ENCODE results near the gene TMEM39B.

The TMEM39B gene

DNA sequence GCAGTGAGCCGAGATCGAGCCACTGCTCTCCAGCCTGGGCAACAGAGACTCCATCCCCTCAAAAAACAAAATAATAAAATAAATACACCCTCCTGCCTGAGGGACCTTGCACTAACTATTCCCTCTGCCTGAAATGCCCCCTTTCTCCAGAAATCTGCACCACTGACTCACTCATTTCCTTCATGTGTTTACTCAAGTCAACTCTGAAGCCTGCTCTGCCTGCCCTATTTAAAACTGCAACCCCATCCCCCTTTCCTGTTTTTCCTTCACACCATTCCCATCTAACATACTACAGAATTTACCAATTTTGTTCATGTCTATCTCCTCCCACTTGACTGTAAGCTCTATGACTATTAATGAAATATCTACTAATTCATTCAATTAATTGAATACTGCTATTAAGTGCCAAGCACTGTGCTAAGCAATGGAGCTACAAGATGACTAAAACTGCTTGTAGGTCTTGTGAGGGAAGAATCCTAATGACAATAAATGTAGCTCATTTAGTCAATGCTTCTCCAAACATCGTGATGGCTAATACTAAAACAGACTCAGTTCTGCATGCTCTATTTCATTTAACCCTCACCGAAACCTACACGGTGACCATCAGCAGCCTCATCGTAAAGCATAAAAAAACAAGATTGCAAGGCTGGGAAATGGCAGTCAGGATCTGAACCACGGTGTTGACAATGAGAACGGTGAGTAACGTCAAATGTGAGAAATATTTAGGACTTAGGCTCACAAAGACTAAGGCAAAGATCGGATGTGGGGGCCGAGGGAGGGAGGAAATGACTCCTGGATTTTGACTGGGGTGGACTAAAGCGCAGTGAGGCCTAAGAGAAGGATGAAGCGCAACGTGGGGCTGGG lies 749 bp upstream of the TMEM39B start:
- no peak overlapping the region for H2AK5ac ChIP-seq (ENCODE audit: low read length, severe bottlenecking)
- WGBS, result 20% methylated on average over 14 of the region's 14 CpGs

DNA sequence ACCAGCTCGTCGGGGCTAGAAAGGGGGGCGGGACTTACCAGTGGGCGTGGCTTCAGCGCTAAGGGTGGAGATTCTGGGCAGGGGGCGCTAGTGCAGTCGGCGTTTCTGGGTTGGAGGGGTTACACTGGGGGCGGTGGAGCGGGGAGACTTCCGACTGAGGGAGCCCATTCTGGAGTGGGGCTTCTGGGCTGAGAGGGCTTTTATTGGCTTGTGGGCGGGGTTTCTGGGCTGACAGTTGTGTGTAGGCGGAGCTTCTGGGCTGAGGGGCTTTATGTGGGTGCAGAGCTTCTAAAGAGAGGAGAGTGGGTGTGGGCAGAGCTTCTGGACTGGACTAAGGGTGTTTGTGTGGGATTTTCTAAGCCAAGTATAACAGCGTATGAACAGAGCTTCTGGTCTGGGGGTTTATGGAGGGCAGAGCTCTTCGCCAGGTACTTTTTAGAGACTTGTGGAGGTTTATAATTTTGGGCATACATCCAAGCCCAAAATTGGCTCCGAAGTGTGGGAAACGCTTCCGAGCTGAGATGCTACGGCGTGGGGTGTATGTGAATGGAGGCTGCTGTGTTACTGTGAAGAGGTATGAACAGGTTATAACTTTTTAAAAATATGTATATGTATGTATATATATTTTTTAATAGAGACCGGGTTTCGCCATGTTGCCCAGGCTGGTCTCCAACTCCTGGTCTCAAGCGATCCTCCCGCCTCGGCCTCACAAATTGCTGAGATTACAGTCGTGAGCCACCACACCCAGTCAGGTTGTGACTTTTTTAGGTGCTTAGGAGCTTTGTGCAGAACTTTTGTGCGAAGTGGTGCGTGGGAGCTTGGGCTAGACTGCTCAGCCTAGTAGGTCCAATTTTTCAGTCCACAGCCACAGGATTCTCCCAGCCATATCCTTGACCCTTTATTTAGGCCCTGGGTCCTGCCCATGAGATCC lies 825 bp downstream of the TMEM39B start:
- H2AFZ ChIP-seq (ENCODE audit: low read depth, low read length), result no peak overlapping the region
- H3K27ac ChIP-seq (ENCODE audit: low read length, poor library complexity, severe bottlenecking), result peak overlapping the region; percentile 65
- peaks cover 27% of the 10 kb centered on the region for H3K79me1 ChIP-seq (replicated peaks; ENCODE audit: low read length, poor library complexity, severe bottlenecking)
- peak overlapping the region; percentile 86 for H2BK15ac ChIP-seq (ENCODE audit: low read depth, poor library complexity, severe bottlenecking)
- peak overlapping the region; percentile 69 for H3K4me2 ChIP-seq (ENCODE audit: low read length, poor library complexity, severe bottlenecking)
- H4K8ac ChIP-seq (ENCODE audit: low read length), result no peak overlapping the region
- H3K27me3 ChIP-seq (ENCODE audit: control insufficient read depth in 1 of 2, insufficient read depth in 1 of 2, low read length in 2 of 2), result no peaks in the 10 kb centered on the region
- H3K9ac ChIP-seq (ENCODE audit: low read length), result peak overlapping the region; percentile 92
- H3K4me1 ChIP-seq (ENCODE audit: control insufficient read depth, insufficient read depth, low read depth, low read length), result peaks cover 12% of the 10 kb centered on the region
- no peak overlapping the region for H3K4ac ChIP-seq (ENCODE audit: low read depth in 1 of 2, low read length in 2 of 2)
- H3K14ac ChIP-seq (ENCODE audit: low read length in 2 of 2), result no peak overlapping the region
- H3K36me3 ChIP-seq (ENCODE audit: control insufficient read depth in 1 of 2, insufficient read depth in 2 of 2, low read depth in 1 of 2, low read length in 2 of 2), result peaks cover 25 to 38% of the 10 kb centered on the region in 2 experiments
- H3K18ac ChIP-seq (ENCODE audit: low read depth in 1 of 2, low read length in 2 of 2), result peak overlapping the region; percentile 48 to 79
- 47% methylated on average over 27 of the region's 28 CpGs for WGBS
- peak overlapping the region; percentile 75 for H2BK120ac ChIP-seq (ENCODE audit: low read depth, low read length)
- H3K23ac ChIP-seq (ENCODE audit: low read length in 2 of 2), result no peak overlapping the region
- H2BK12ac ChIP-seq (ENCODE audit: low read length in 2 of 2), result no peak overlapping the region
- peak overlapping the region; percentile 83 to 92 for H3K4me3 ChIP-seq (ENCODE audit: insufficient read depth in 1 of 2, low read depth in 1 of 2, low read length in 2 of 2)
- H2BK5ac ChIP-seq (ENCODE audit: low read depth, low read length, poor library complexity, severe bottlenecking), result no peak overlapping the region
- no peak for DNase-seq
- no peak overlapping the region for H4K91ac ChIP-seq (ENCODE audit: low read length)
- H2AK5ac ChIP-seq (ENCODE audit: low read length, severe bottlenecking), result peak overlapping the region; percentile 12
- H3K9me3 ChIP-seq (ENCODE audit: control insufficient read depth, low read length), result no peaks in the 10 kb centered on the region

More for the DNA sequence above, 749 bp upstream of the TMEM39B start:
- H4K91ac ChIP-seq (ENCODE audit: low read length), result peak overlapping the region; percentile 98
- peaks cover 12 to 22% of the 10 kb centered on the region in 2 experiments for H3K36me3 ChIP-seq (ENCODE audit: control insufficient read depth in 1 of 2, insufficient read depth in 2 of 2, low read depth in 1 of 2, low read length in 2 of 2)
- H3K4ac ChIP-seq (ENCODE audit: low read depth in 1 of 2, low read length in 2 of 2), result peak overlapping the region; percentile 35 to 71
- peaks cover 14% of the 10 kb centered on the region for H3K4me1 ChIP-seq (ENCODE audit: control insufficient read depth, insufficient read depth, low read depth, low read length)
- peak overlapping the region; percentile 83 to 92 for H3K4me3 ChIP-seq (ENCODE audit: insufficient read depth in 1 of 2, low read depth in 1 of 2, low read length in 2 of 2)
- H2BK5ac ChIP-seq (ENCODE audit: low read depth, low read length, poor library complexity, severe bottlenecking), result no peak overlapping the region
- peak; percentile 87 for DNase-seq
- H3K9ac ChIP-seq (ENCODE audit: low read length), result peak overlapping the region; percentile 92
- peak overlapping the region in 1 of 2 experiments; percentile 81 for H2BK12ac ChIP-seq (ENCODE audit: low read length in 2 of 2)
- peak overlapping the region; percentile 49 for H2AFZ ChIP-seq (ENCODE audit: low read depth, low read length)
- H3K27me3 ChIP-seq (ENCODE audit: control insufficient read depth in 1 of 2, insufficient read depth in 1 of 2, low read length in 2 of 2), result no peaks in the 10 kb centered on the region
- H3K14ac ChIP-seq (ENCODE audit: low read length in 2 of 2), result peak overlapping the region in 1 of 2 experiments; percentile 80
- H3K18ac ChIP-seq (ENCODE audit: low read depth in 1 of 2, low read length in 2 of 2), result peak overlapping the region; percentile 49 to 94
- peak overlapping the region; percentile 70 for H3K4me2 ChIP-seq (ENCODE audit: low read length, poor library complexity, severe bottlenecking)
- H2BK15ac ChIP-seq (ENCODE audit: low read depth, poor library complexity, severe bottlenecking), result no peak overlapping the region
- peak overlapping the region; percentile 84 for H3K27ac ChIP-seq (ENCODE audit: low read length, poor library complexity, severe bottlenecking)
- peak overlapping the region; percentile 69 for H4K8ac ChIP-seq (ENCODE audit: low read length)
- H3K9me3 ChIP-seq (ENCODE audit: control insufficient read depth, low read length), result no peaks in the 10 kb centered on the region
- peaks cover 16% of the 10 kb centered on the region for H3K79me1 ChIP-seq (replicated peaks; ENCODE audit: low read length, poor library complexity, severe bottlenecking)
- H2BK120ac ChIP-seq (ENCODE audit: low read depth, low read length), result peak overlapping the region; percentile 86
- peak overlapping the region in 1 of 2 experiments; percentile 16 for H3K23ac ChIP-seq (ENCODE audit: low read length in 2 of 2)

DNA sequence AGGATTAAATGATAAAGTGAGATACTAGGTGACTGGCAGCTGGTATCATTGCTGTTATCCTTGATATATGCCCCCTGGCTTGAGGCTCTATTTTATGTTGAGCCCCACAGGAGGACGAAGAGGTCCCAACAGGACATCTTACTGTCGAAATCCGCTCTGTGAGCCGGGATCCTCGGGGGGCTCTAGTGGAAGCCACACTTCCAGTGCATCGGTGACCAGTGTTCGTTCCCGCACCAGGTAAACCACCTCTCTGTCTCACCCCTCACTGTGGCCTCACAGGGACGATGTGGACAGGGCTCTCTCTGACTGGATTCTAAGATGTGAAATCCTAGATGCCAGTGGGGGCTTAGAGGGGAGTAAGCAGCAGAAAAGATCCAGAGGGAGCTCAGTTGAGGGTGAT lies 2.1 kb downstream of the TMEM39B start:
- Histone ChIP-seq H4K8ac (ENCODE audit: low read length) (no peak overlapping the region), H3K9me3 (ENCODE audit: control insufficient read depth, low read length) (no peaks in the 10 kb centered on the region), H2AFZ (ENCODE audit: low read depth, low read length) (no peak overlapping the region), H3K4me3 (ENCODE audit: insufficient read depth in 1 of 2, low read depth in 1 of 2, low read length in 2 of 2) (no peak overlapping the region), H3K36me3 (ENCODE audit: control insufficient read depth in 1 of 2, insufficient read depth in 2 of 2, low read depth in 1 of 2, low read length in 2 of 2) (peaks cover 28 to 45% of the 10 kb centered on the region in 2 experiments), H3K27me3 (ENCODE audit: control insufficient read depth in 1 of 2, insufficient read depth in 1 of 2, low read length in 2 of 2) (no peaks in the 10 kb centered on the region), H3K27ac (ENCODE audit: low read length, poor library complexity, severe bottlenecking) (no peak overlapping the region), H3K4me1 (ENCODE audit: control insufficient read depth, insufficient read depth, low read depth, low read length) (peaks cover 10% of the 10 kb centered on the region), H3K14ac (ENCODE audit: low read length in 2 of 2) (no peak overlapping the region), H4K91ac (ENCODE audit: low read length) (no peak overlapping the region), H2BK120ac (ENCODE audit: low read depth, low read length) (no peak overlapping the region), H2AK5ac (ENCODE audit: low read length, severe bottlenecking) (no peak overlapping the region), H3K9ac (ENCODE audit: low read length) (no peak overlapping the region), H2BK5ac (ENCODE audit: low read depth, low read length, poor library complexity, severe bottlenecking) (no peak overlapping the region), H3K4me2 (ENCODE audit: low read length, poor library complexity, severe bottlenecking) (no peak overlapping the region), H2BK15ac (ENCODE audit: low read depth, poor library complexity, severe bottlenecking) (no peak overlapping the region), H3K18ac (ENCODE audit: low read depth in 1 of 2, low read length in 2 of 2) (no peak overlapping the region), H3K23ac (ENCODE audit: low read length in 2 of 2) (no peak overlapping the region), H3K4ac (ENCODE audit: low read depth in 1 of 2, low read length in 2 of 2) (no peak overlapping the region), H2BK12ac (ENCODE audit: low read length in 2 of 2) (no peak overlapping the region), H3K79me1 (replicated peaks; ENCODE audit: low read length, poor library complexity, severe bottlenecking) (peaks cover 27% of the 10 kb centered on the region)
- no peak for DNase-seq
- WGBS, result 95% methylated on average over 7 of the region's 9 CpGs

DNA sequence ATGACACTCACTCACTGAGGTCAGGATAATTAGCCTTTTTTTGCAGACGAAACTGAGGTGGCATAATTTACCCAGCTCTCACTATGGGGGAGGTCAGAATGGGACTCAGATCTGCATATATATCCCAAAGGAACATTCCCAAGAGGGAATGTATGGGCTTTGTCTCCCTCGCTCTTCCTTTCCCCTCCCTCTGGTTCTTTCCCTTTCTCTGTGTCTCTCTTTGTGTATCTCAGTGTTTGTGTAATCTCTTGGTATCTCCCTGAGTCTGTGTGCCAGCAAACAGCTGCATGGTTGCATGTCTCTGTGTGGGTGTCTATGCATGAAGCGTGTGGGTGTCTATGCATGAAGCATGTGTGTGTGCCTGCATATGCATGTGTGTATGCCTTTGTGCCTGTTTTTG lies 4.7 kb downstream of the TMEM39B start:
- Histone ChIP-seq H2BK120ac (ENCODE audit: low read depth, low read length) (no peak overlapping the region), H3K27ac (ENCODE audit: low read length, poor library complexity, severe bottlenecking) (no peak overlapping the region), H4K91ac (ENCODE audit: low read length) (no peak overlapping the region), H3K9ac (ENCODE audit: low read length) (no peak overlapping the region), H3K79me1 (replicated peaks; ENCODE audit: low read length, poor library complexity, severe bottlenecking) (peaks cover 27% of the 10 kb centered on the region), H3K23ac (ENCODE audit: low read length in 2 of 2) (no peak overlapping the region), H3K4me3 (ENCODE audit: insufficient read depth in 1 of 2, low read depth in 1 of 2, low read length in 2 of 2) (no peak overlapping the region), H3K14ac (ENCODE audit: low read length in 2 of 2) (no peak overlapping the region), H2AFZ (ENCODE audit: low read depth, low read length) (no peak overlapping the region), H3K27me3 (ENCODE audit: control insufficient read depth in 1 of 2, insufficient read depth in 1 of 2, low read length in 2 of 2) (no peaks in the 10 kb centered on the region), H2BK5ac (ENCODE audit: low read depth, low read length, poor library complexity, severe bottlenecking) (no peak overlapping the region), H3K4me2 (ENCODE audit: low read length, poor library complexity, severe bottlenecking) (no peak overlapping the region), H4K8ac (ENCODE audit: low read length) (no peak overlapping the region), H3K36me3 (ENCODE audit: control insufficient read depth in 1 of 2, insufficient read depth in 2 of 2, low read depth in 1 of 2, low read length in 2 of 2) (peaks cover 32 to 59% of the 10 kb centered on the region in 2 experiments), H3K4me1 (ENCODE audit: control insufficient read depth, insufficient read depth, low read depth, low read length) (peaks cover 7% of the 10 kb centered on the region), H2BK12ac (ENCODE audit: low read length in 2 of 2) (no peak overlapping the region), H2AK5ac (ENCODE audit: low read length, severe bottlenecking) (no peak overlapping the region), H2BK15ac (ENCODE audit: low read depth, poor library complexity, severe bottlenecking) (no peak overlapping the region), H3K18ac (ENCODE audit: low read depth in 1 of 2, low read length in 2 of 2) (no peak overlapping the region), H3K4ac (ENCODE audit: low read depth in 1 of 2, low read length in 2 of 2) (no peak overlapping the region), H3K9me3 (ENCODE audit: control insufficient read depth, low read length) (no peaks in the 10 kb centered on the region)
- WGBS, result 100% methylated on average over 1 of the region's 3 CpGs
- no peak for DNase-seq
